Natural killer cell (primary cell): Measurements from ENCODE around the gene RYR2. TPM values are rescaled to one million over a fixed set of nuclear protein-coding genes. Genes with fewer than 3 reads are reported as not detected.
"Not testable (repeated sequence)": the region's sequence is repeated elsewhere in the genome, so short reads cannot be mapped to it uniquely, and the experiment has no call there.

ENCODE experiments used
- ATAC-seq, 3 donors: fragments of 150-1000 bp in 2 of 3; fragments of 200-7000 bp in 1 of 3; cut with Tn5 transposase; 1 replicate in 1 of 3; 2 replicates in 2 of 3; pipeline ENCODE4 v1.10.0; 2021; ENCODE audit warnings: mild to moderate bottlenecking in 2 of 3, moderate library complexity in 2 of 3
- DNase-seq, 2 donors: peaks; one replicate each; pipeline versions ENCODE4 v3.0.0 to v3.0.0-alpha.2; 2013 to 2021; ENCODE audit warnings: mixed read lengths in 1 of 2
- H3K27ac ChIP-seq: one replicate; pipeline ENCODE4 v1.5.1; 2013; ENCODE audit warnings: mild to moderate bottlenecking, low read length
- H3K27me3 ChIP-seq: one replicate; pipeline ENCODE4 v1.6.1; 2013; ENCODE audit warnings: low read length; ENCODE audit not compliant: control insufficient read depth, insufficient read depth
- H3K36me3 ChIP-seq: one replicate; pipeline ENCODE4 v1.6.1; 2013; ENCODE audit warnings: low read length; ENCODE audit not compliant: control insufficient read depth, insufficient read depth
- H3K4me1 ChIP-seq: one replicate; pipeline ENCODE4 v1.6.1; 2013; ENCODE audit warnings: low read length; ENCODE audit not compliant: control insufficient read depth, insufficient read depth
- H3K4me3 ChIP-seq: one replicate; pipeline ENCODE4 v1.5.1; 2013; ENCODE audit warnings: low read length
- H3K9me3 ChIP-seq: one replicate; pipeline ENCODE4 v1.6.1; 2013; ENCODE audit warnings: low read length; ENCODE audit not compliant: control insufficient read depth, insufficient read depth
- H3K27ac Mint-ChIP-seq, 2 donors: one replicate each; pipeline ENCODE4 v1.8.0; 2022; ENCODE audit warnings: mild to moderate bottlenecking in 2 of 2, mixed read lengths in 2 of 2, moderate library complexity in 1 of 2
- H3K27me3 Mint-ChIP-seq, 2 donors: one replicate each; pipeline ENCODE4 v1.8.0; 2022; ENCODE audit warnings: low read depth in 2 of 2, mixed read lengths in 2 of 2
- H3K36me3 Mint-ChIP-seq: one replicate; pipeline ENCODE4 v1.8.0; 2022; ENCODE audit warnings: mixed read lengths
- H3K4me1 Mint-ChIP-seq, 2 donors: one replicate each; pipeline ENCODE4 v1.8.0; 2022; ENCODE audit warnings: mixed read lengths in 2 of 2
- H3K4me3 Mint-ChIP-seq: one replicate; pipeline ENCODE4 v1.8.0; 2022; ENCODE audit warnings: mild to moderate bottlenecking, moderate library complexity, mixed read lengths
- H3K9me3 Mint-ChIP-seq, 2 donors: one replicate each; pipeline ENCODE4 v1.8.0; 2022; ENCODE audit warnings: mixed read lengths in 2 of 2
- CTCF ChIP-seq: fragments of 200-600 bp; IDR thresholded peaks from one replicate; pipeline ENCODE4 v1.8.0; 2022; ENCODE audit warnings: antibody characterized with exemption
- WGBS: methylation state at CpG from one replicate; pipeline ENCODE4 v1.1.7; 2013; ENCODE audit warnings: missing lambda C conversion rate; ENCODE audit not compliant: insufficient coverage; 5-methylcytosine and 5-hydroxymethylcytosine counted together
- intact Hi-C: fragments of 100-400 bp; cut with micrococcal nuclease; formaldehyde crosslinking; loops from one replicate; pipeline ENCODE4 v1.14.2; 2022
- total RNA-seq, 4 donors: library from RNA; stranded (reverse); fragments of 120-200 nt in 1 of 4; gene quantifications; one replicate each; pipeline versions ENCODE4 v1.2.3 to v1.2.4, GENCODE V29; 2013 to 2022

Gene RYR2
- total RNA-seq, 3 donors from 2014 or later (not counting 1 experiment from before 2014, with no cell fraction given), result 0.13 to 1.2 (median 0.38) TPM

GRCh38 chr1:237583270-237583669 lies 541.3 kb downstream of the RYR2 start:
- Histone ChIP-seq H3K36me3 (no peaks in the 10 kb centered on the region), H3K27ac (no peak overlapping the region), H3K4me1 (no peaks in the 10 kb centered on the region), H3K27me3 (no peaks in the 10 kb centered on the region), H3K9me3 (no peaks in the 10 kb centered on the region), H3K4me3 (no peak overlapping the region)
- TF ChIP-seq CTCF, result no peak
- Mint-ChIP-seq H3K9me3 (no peaks in the 10 kb centered on the region), H3K36me3 (no peaks in the 10 kb centered on the region), H3K4me1 (no peaks in the 10 kb centered on the region), H3K4me3 (no peak overlapping the region), H3K27me3 (no peaks in the 10 kb centered on the region), H3K27ac (no peak overlapping the region)
- intact Hi-C loops, result no loop called here
- DNase-seq (no peak), ATAC-seq (no peak)

- Mint-ChIP-seq H3K4me3 (no peak overlapping the region), H3K27ac (no peak overlapping the region), H3K27me3 (no peaks in the 10 kb centered on the region), H3K36me3 (no peaks in the 10 kb centered on the region), H3K9me3 (no peaks in the 10 kb centered on the region), H3K4me1 (no peaks in the 10 kb centered on the region)
- DNase-seq (no peak), ATAC-seq (no peak)
- TF ChIP-seq CTCF, result no peak
- intact Hi-C loops, result no loop called here
- Histone ChIP-seq H3K36me3 (no peaks in the 10 kb centered on the region), H3K27ac (no peak overlapping the region), H3K27me3 (no peaks in the 10 kb centered on the region), H3K4me3 (no peak overlapping the region), H3K4me1 (no peaks in the 10 kb centered on the region), H3K9me3 (no peaks in the 10 kb centered on the region)
Measured at GRCh38 chr1:237583756-237584155, 541.8 kb downstream of the RYR2 start.

GRCh38 chr1:237590386-237590785 lies 548.4 kb downstream of the RYR2 start:
- Histone ChIP-seq H3K4me1 (no peaks in the 10 kb centered on the region), H3K9me3 (peaks cover 3% of the 10 kb centered on the region), H3K36me3 (no peaks in the 10 kb centered on the region), H3K27ac (no peak overlapping the region), H3K27me3 (no peaks in the 10 kb centered on the region), H3K4me3 (no peak overlapping the region)
- peaks cover 0 to 4% of the 10 kb centered on the region in 2 donors for H3K27me3 Mint-ChIP-seq
- no peak overlapping the region for H3K27ac Mint-ChIP-seq
- ATAC-seq (no peak), DNase-seq (no peak)
- WGBS, result 91% methylated on average over 13 of the region's 13 CpGs
- no peak for TF ChIP-seq CTCF
- intact Hi-C loops, result no loop called here
- H3K4me1 Mint-ChIP-seq, result no peaks in the 10 kb centered on the region
- H3K4me3 Mint-ChIP-seq, result no peak overlapping the region
- H3K36me3 Mint-ChIP-seq, result no peaks in the 10 kb centered on the region
- H3K9me3 Mint-ChIP-seq, result peaks cover 0 to 3% of the 10 kb centered on the region in 2 donors

- no peak for TF ChIP-seq CTCF
- H3K36me3 ChIP-seq, result no peaks in the 10 kb centered on the region
- peaks cover 0 to 4% of the 10 kb centered on the region in 2 donors for H3K27me3 Mint-ChIP-seq
- H3K27me3 ChIP-seq, result no peaks in the 10 kb centered on the region
- peaks cover 8% of the 10 kb centered on the region for H3K9me3 ChIP-seq
- H3K9me3 Mint-ChIP-seq, result peaks cover 0 to 9% of the 10 kb centered on the region in 2 donors
- no peak for ATAC-seq
- WGBS, result 69% methylated on average over 2 of the region's 2 CpGs
- no peaks in the 10 kb centered on the region for H3K4me1 Mint-ChIP-seq
- no peaks in the 10 kb centered on the region for H3K4me1 ChIP-seq
- intact Hi-C loops, result no loop called here
- H3K36me3 Mint-ChIP-seq, result peaks cover 6% of the 10 kb centered on the region
- no peak overlapping the region for H3K27ac Mint-ChIP-seq
- no peak for DNase-seq
- H3K4me3 ChIP-seq, result no peak overlapping the region
- no peak overlapping the region for H3K4me3 Mint-ChIP-seq
- H3K27ac ChIP-seq, result no peak overlapping the region
Measured at GRCh38 chr1:237591353-237591752, 549.4 kb downstream of the RYR2 start.

GRCh38 chr1:237603036-237603568 lies 561.1 kb downstream of the RYR2 start:
- H3K9me3 ChIP-seq, H3K4me3 Mint-ChIP-seq, H3K4me1 Mint-ChIP-seq, H3K36me3 Mint-ChIP-seq, H3K27ac Mint-ChIP-seq, H3K27me3 Mint-ChIP-seq, H3K36me3 ChIP-seq, ATAC-seq, DNase-seq, H3K27me3 ChIP-seq, H3K4me1 ChIP-seq, intact Hi-C loops, H3K27ac ChIP-seq, H3K4me3 ChIP-seq: not testable (repeated sequence)
- H3K9me3 Mint-ChIP-seq, result peaks cover 11 to 14% of the 10 kb centered on the region in 2 donors
- WGBS, result 83% methylated on average over 14 of the region's 15 CpGs
